Ishikawa (cell line): ENCODE measurements around the gene MAGI2.

Source experiments
- CEBPB ChIP-seq: IDR thresholded peaks from 2 replicates; pipeline ENCODE4 v1.6.1; 2012
- CREB1 ChIP-seq: IDR thresholded peaks from 2 replicates; pipeline ENCODE4 v1.6.1; 2012; ENCODE audit warnings: low read depth
- EGR1 ChIP-seq: IDR thresholded peaks from 2 replicates; pipeline ENCODE4 v1.6.1; 2012
- EP300 ChIP-seq: IDR thresholded peaks from 2 replicates; pipeline ENCODE4 v1.6.1; 2012; ENCODE audit warnings: borderline replicate concordance
- FOXM1 ChIP-seq: IDR thresholded peaks from 2 replicates; pipeline ENCODE4 v1.6.1; 2012; ENCODE audit warnings: low read depth, borderline replicate concordance
- NFIC ChIP-seq: IDR thresholded peaks from 2 replicates; pipeline ENCODE4 v1.6.1; 2012
- RAD21 ChIP-seq: IDR thresholded peaks from 2 replicates; pipeline ENCODE4 v1.6.1; 2012; ENCODE audit warnings: low read depth
- TAF1 ChIP-seq: IDR thresholded peaks from 2 replicates; pipeline ENCODE4 v1.6.1; 2012; ENCODE audit warnings: low read depth, mild to moderate bottlenecking
- TCF12 ChIP-seq: IDR thresholded peaks from 2 replicates; pipeline ENCODE4 v1.6.1; 2012; ENCODE audit warnings: low read depth
- TEAD4 ChIP-seq: IDR thresholded peaks from 2 replicates; pipeline ENCODE4 v1.6.1; 2012
- YY1 ChIP-seq: IDR thresholded peaks from 2 replicates; pipeline ENCODE4 v1.6.1; 2012; ENCODE audit warnings: low read depth
- ZBTB7A ChIP-seq: IDR thresholded peaks from 2 replicates; pipeline ENCODE4 v1.6.1; 2012; ENCODE audit warnings: low read depth
- TF ChIP-seq, protein P1 (sequence below): IDR thresholded peaks from 2 replicates; pipeline ENCODE4 v1.6.1; 2012
- TF ChIP-seq, protein P2 (sequence below): IDR thresholded peaks from 2 replicates; pipeline ENCODE4 v1.6.1; 2012; ENCODE audit warnings: low read depth, mild to moderate bottlenecking
- TF ChIP-seq, protein P3 (sequence below): IDR thresholded peaks from 2 replicates; pipeline ENCODE4 v1.6.1; 2012

The MAGI2 gene

DNA sequence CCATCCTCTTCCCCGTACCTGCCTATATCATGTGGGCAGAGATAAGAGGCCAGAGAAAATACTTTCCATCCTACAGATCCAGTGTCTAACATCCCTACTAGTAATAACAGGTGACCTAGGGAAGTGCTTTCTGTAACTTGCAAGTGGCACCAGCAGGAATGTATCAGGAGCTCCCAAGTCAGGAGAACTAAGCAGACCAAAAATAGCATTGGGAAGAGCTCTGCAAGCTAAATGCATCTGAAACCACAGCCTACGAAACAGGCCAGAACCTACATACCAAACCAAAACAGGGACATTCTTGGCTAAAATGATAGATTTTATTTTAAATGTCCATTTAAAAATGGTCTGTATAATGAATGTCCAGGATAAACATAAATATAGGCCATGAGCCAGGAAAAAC lies 974.1 kb downstream of the MAGI2 start:
- TF ChIP-seq CREB1 (no peak), TCF12 (no peak), CEBPB (no peak), EP300 (no peak), TAF1 (no peak), FOXM1 (no peak), EGR1 (no peak), RAD21 (no peak), NFIC (no peak), ZBTB7A (no peak), YY1 (no peak)
- TF ChIP-seq, protein P1, sequence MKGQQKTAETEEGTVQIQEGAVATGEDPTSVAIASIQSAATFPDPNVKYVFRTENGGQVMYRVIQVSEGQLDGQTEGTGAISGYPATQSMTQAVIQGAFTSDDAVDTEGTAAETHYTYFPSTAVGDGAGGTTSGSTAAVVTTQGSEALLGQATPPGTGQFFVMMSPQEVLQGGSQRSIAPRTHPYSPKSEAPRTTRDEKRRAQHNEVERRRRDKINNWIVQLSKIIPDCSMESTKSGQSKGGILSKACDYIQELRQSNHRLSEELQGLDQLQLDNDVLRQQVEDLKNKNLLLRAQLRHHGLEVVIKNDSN = no peak
- TF ChIP-seq, protein P2, sequence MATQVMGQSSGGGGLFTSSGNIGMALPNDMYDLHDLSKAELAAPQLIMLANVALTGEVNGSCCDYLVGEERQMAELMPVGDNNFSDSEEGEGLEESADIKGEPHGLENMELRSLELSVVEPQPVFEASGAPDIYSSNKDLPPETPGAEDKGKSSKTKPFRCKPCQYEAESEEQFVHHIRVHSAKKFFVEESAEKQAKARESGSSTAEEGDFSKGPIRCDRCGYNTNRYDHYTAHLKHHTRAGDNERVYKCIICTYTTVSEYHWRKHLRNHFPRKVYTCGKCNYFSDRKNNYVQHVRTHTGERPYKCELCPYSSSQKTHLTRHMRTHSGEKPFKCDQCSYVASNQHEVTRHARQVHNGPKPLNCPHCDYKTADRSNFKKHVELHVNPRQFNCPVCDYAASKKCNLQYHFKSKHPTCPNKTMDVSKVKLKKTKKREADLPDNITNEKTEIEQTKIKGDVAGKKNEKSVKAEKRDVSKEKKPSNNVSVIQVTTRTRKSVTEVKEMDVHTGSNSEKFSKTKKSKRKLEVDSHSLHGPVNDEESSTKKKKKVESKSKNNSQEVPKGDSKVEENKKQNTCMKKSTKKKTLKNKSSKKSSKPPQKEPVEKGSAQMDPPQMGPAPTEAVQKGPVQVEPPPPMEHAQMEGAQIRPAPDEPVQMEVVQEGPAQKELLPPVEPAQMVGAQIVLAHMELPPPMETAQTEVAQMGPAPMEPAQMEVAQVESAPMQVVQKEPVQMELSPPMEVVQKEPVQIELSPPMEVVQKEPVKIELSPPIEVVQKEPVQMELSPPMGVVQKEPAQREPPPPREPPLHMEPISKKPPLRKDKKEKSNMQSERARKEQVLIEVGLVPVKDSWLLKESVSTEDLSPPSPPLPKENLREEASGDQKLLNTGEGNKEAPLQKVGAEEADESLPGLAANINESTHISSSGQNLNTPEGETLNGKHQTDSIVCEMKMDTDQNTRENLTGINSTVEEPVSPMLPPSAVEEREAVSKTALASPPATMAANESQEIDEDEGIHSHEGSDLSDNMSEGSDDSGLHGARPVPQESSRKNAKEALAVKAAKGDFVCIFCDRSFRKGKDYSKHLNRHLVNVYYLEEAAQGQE = no peak

DNA sequence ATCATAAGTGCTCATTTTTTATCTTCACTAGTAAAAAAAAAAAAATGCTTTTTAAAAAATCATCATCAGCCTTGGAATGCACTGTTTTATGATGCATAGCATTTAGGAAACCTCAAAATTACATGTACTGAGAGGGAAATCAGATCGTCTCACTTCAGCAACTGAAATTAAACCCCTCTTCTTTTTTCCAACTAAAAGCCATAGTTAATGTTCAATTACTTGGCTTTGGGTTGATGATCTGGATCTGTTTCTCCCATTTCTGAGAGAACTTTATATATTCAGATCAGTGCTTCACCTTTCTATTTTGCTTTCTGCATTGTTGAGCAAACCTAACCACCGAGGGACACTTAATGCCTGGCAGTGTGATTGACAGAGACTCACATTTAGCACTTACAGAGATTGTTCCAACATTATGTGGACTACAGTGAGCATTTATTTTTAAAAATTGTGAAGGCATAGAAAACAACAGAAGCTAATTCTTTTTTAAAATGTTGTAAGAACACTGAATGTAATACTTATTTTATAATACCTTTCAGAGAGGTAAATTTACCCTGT lies 976.5 kb downstream of the MAGI2 start:
- TF ChIP-seq TCF12 = no peak
- TF ChIP-seq CEBPB = no peak
- no peak for TF ChIP-seq YY1

DNA sequence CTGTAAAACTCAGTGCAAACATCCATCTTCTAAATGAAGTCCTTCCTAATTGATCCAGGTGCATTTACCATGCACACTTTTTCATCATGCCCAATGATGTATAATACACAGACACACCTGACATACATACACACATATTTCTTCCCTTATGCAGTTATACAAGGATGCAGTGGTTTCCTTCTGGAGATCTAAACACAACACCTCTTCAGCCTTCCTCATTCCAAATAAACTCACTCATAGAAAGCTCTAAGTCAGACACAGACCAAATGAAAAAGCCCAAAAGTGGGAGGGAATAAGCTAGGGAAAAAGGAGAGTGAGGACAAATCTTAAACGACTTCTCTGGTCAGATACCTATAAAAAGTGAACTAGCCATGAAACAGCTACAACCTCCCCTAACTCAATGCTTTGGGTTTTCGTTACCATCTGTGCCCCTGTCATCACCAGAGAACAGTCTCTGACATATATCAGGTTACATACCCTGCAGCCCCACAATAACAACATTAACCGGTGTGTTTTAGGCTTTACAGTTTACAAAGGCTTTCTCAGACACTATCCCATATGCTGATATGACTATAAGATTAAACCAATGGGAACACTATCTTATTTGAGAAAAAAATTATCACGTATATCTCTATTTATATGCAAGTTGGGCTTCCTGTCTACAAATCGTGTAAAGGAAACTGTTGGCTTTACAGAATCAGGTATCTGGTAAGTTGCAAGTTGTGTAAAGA lies 979.7 kb downstream of the MAGI2 start:
- TF ChIP-seq, protein P1 = no peak
- TF ChIP-seq, protein P2 = no peak
- TF ChIP-seq FOXM1 = no peak

DNA sequence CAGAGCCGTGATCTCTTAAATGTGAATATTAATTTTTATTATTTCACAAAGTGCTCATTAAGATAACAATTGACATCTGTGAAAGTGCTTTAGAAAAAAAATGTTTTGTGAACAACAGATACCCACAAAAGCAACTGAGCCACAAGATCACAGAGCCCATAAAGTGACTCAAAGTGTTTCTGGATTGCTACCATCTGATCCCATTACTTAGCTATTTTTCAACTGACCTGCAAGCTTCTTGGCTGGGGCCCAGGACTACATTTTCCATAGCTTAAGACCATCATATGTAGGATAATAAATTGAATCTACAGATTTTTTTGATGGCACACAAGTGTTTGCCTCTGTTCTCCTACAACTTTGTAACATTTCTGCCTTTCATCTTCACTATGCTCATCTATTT lies 980.4 kb downstream of the MAGI2 start:
- TF ChIP-seq NFIC (no peak), ZBTB7A (no peak), CREB1 (no peak), TEAD4 (no peak), CEBPB (no peak), TCF12 (no peak), RAD21 (no peak), FOXM1 (no peak), YY1 (no peak), EP300 (no peak), TAF1 (no peak), EGR1 (no peak)
- TF ChIP-seq, protein P3, sequence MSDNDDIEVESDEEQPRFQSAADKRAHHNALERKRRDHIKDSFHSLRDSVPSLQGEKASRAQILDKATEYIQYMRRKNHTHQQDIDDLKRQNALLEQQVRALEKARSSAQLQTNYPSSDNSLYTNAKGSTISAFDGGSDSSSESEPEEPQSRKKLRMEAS = no peak
- TF ChIP-seq, protein P1 = no peak
- TF ChIP-seq, protein P2 = no peak
